ENCODE results near the gene RAB7A. TPM values are rescaled to one million over a fixed set of nuclear protein-coding genes. Genes with fewer than 3 reads are reported as not detected.

Gene RAB7A
- total RNA-seq, 4 donors from 2014 or later: 89.2 to 128 (median 114) TPM

- H3K4me3 ChIP-seq: no peak overlapping the region
- H3K27ac ChIP-seq: no peak overlapping the region
- peaks cover 0 to 1% (median 0%) of the 10 kb centered on the region in 4 donors for H3K4me1 ChIP-seq
- no peak for TF ChIP-seq EP300 (IDR thresholded peaks at IDR 0.05)
- TF ChIP-seq CTCF (IDR thresholded peaks at IDR 0.05): no peak
- no peak for TF ChIP-seq POLR2A (IDR thresholded peaks at IDR 0.05)
- H3K36me3 ChIP-seq: peaks cover 0 to 6% (median 0%) of the 10 kb centered on the region in 3 donors
- WGBS, 2 donors: 54 to 69% methylated on average over 3 to 4 of the region's 4 CpGs
- H3K27me3 ChIP-seq: no peaks in the 10 kb centered on the region
- DNase-seq (ENCODE audit: low spot score in 2 of 2): no peak
- H3K9me3 ChIP-seq: peaks cover 0 to 19% (median 0%) of the 10 kb centered on the region in 4 donors
Measured at GRCh38 chr3:128851601-128852000, 125.6 kb downstream of the RAB7A start.

DNA sequence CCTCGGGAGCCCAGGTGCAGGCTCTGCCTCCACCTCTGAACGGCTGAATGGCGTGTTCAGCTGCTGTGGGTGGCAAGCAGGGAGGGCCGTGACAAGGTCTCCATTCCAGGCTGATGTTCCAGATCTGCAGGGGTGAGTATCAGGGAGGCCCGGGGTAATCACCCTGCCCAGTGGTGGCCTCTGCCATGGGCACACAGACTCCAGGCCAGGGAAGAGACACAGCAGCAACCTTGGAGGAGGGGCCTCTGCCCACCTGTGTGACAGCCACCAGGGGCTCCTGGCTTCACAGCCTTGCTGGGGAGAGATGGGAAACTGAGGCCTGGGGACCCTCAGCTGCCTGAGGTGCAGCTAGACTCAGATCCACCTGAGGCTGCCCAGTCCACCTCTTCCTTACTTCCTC, 127.8 kb downstream of the RAB7A start:
- Histone ChIP-seq H3K36me3 (peaks cover 0 to 7% (median 0%) of the 10 kb centered on the region in 3 donors), H3K9me3 (peaks cover 0 to 37% (median 4%) of the 10 kb centered on the region in 4 donors), H3K27me3 (no peaks in the 10 kb centered on the region), H3K27ac (no peak overlapping the region), H3K4me3 (no peak overlapping the region), H3K4me1 (no peaks in the 10 kb centered on the region)
- TF ChIP-seq POLR2A (IDR thresholded peaks at IDR 0.05) (no peak), CTCF (IDR thresholded peaks at IDR 0.05) (no peak), EP300 (IDR thresholded peaks at IDR 0.05) (no peak)
- DNase-seq (ENCODE audit: low spot score in 2 of 2): no peak
- WGBS, 2 donors: 89 to 100% methylated on average over 3 to 5 of the region's 5 CpGs

GRCh38 chr3:128854475-128854874, 128.5 kb downstream of the RAB7A start:
- Histone ChIP-seq H3K27ac (no peak overlapping the region), H3K4me1 (no peaks in the 10 kb centered on the region), H3K4me3 (no peak overlapping the region), H3K27me3 (no peaks in the 10 kb centered on the region), H3K9me3 (peaks cover 0 to 44% (median 8%) of the 10 kb centered on the region in 4 donors), H3K36me3 (peaks cover 0 to 10% (median 0%) of the 10 kb centered on the region in 3 donors)
- TF ChIP-seq CTCF (IDR thresholded peaks at IDR 0.05): no peak
- no peak for TF ChIP-seq POLR2A (IDR thresholded peaks at IDR 0.05)
- TF ChIP-seq EP300 (IDR thresholded peaks at IDR 0.05): no peak
- 85 to 87% methylated on average over 3 of the region's 3 CpGs for WGBS, 2 donors
- no peak for DNase-seq (ENCODE audit: low spot score in 2 of 2)

DNA sequence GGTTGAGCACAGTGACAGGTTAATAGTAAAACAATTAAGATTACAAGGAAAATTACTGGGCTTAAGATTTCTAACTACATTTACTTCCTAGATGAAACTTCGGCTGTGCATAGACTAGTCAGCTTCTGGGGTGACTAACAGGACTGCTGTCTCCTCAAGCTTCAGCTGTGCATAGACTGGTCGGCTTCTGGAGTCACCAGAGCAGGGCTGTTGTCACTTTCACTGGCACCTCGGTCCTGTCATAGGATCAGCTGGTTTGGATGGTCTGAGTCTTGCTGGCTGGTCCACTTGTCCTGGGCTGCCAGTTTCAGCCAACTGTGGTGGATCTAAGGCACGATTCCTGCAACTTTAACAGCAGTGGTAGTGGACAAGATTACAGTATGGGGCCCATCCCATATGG, 129.6 kb downstream of the RAB7A start:
- no peak overlapping the region for H3K27ac ChIP-seq
- peaks cover 0 to 15% (median 0%) of the 10 kb centered on the region in 3 donors for H3K36me3 ChIP-seq
- no peak overlapping the region for H3K4me3 ChIP-seq
- no peak for DNase-seq (ENCODE audit: low spot score in 2 of 2)
- H3K9me3 ChIP-seq: peaks cover 0 to 55% (median 10%) of the 10 kb centered on the region in 4 donors
- no peaks in the 10 kb centered on the region for H3K4me1 ChIP-seq
- TF ChIP-seq CTCF (IDR thresholded peaks at IDR 0.05) (no peak), EP300 (IDR thresholded peaks at IDR 0.05) (no peak), POLR2A (IDR thresholded peaks at IDR 0.05) (no peak)
- 73 to 78% methylated on average over 4 of the region's 4 CpGs for WGBS, 2 donors
- no peaks in the 10 kb centered on the region for H3K27me3 ChIP-seq

DNA sequence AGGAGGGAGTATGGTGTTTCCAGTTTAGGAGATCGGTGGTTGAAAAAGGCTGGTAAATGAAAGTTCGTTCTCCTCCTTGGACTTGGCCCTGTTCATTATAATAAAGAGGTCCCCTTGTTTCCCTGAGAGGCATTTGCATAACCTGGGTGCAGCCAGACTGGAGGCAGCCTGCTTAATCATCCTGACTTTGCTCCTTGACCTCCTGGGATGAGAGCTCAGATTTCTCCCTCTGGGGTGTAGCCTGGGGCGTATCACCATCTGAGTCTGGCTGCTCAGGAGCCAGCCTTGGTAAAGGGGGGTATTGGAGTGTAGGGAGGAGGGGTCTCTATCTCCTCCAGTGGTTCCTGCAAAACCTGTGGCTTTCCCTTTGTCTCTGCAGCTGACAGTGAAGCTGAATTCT, 132.2 kb downstream of the RAB7A start:
- no peak for DNase-seq (ENCODE audit: low spot score in 2 of 2)
- H3K27me3 ChIP-seq: no peaks in the 10 kb centered on the region
- peaks cover 0 to 60% (median 10%) of the 10 kb centered on the region in 4 donors for H3K9me3 ChIP-seq
- H3K36me3 ChIP-seq: peaks cover 0 to 15% (median 0%) of the 10 kb centered on the region in 3 donors
- 70 to 73% methylated on average over 3 of the region's 3 CpGs for WGBS, 2 donors
- H3K4me3 ChIP-seq: no peak overlapping the region
- no peak overlapping the region for H3K27ac ChIP-seq
- H3K4me1 ChIP-seq: no peaks in the 10 kb centered on the region
- TF ChIP-seq EP300 (IDR thresholded peaks at IDR 0.05): no peak
- TF ChIP-seq CTCF (IDR thresholded peaks at IDR 0.05): no peak
- TF ChIP-seq POLR2A (IDR thresholded peaks at IDR 0.05): no peak
